GM13977 (cell line): ENCODE measurements around the gene CSNK2A1.

Experiments
- DNase-seq: peaks from one replicate; pipeline ENCODE4 v3.0.0; 2012; ENCODE audit warnings: low spot score
- CTCF ChIP-seq: IDR thresholded peaks from 2 replicates; pipeline ENCODE4 v1.5.1; 2012; ENCODE audit warnings: mild to moderate bottlenecking, control low read depth; ENCODE audit not compliant: insufficient read depth; ENCODE audit errors: extremely low read depth, missing control alignments
- in situ Hi-C: fragments of 300-500 bp; cut with MboI; formaldehyde crosslinking; loops from one replicate; pipeline ENCODE4 v1.12.0; 2022; ENCODE audit warnings: low sequenced_read_pairs, low pct_unique_long_range_greater_than_20kb, mixed read lengths, inconsistent platforms; ENCODE audit not compliant: unreplicated experiment

The CSNK2A1 gene

GRCh38 chr20:444862-445426, 98.6 kb downstream of the CSNK2A1 start:
- no peak for DNase-seq
- in situ Hi-C loops: no loop called here
- TF ChIP-seq CTCF: no peak

GRCh38 chr20:444117-444516, 99.5 kb downstream of the CSNK2A1 start:
- DNase-seq: no peak
- TF ChIP-seq CTCF: no peak
- in situ Hi-C loops: no loop called here

- no peak for DNase-seq
- in situ Hi-C loops: no loop called here
- TF ChIP-seq CTCF: no peak
These were observed 100.3 kb downstream of the CSNK2A1 start for GRCh38 chr20:443223-443775.

GRCh38 chr20:440636-441035, 103.0 kb downstream of the CSNK2A1 start:
- TF ChIP-seq CTCF: no peak
- in situ Hi-C loops: no loop called here
- DNase-seq: no peak

GRCh38 chr20:440148-440547, 103.4 kb downstream of the CSNK2A1 start:
- no peak for DNase-seq
- in situ Hi-C loops: no loop called here
- TF ChIP-seq CTCF: no peak

- no peak for TF ChIP-seq CTCF
- DNase-seq: peak; percentile 25
- in situ Hi-C loops: no loop called here
These were observed 104.8 kb downstream of the CSNK2A1 start for GRCh38 chr20:438571-439469.
